Measurements from ENCODE around the gene CADPS2.

The CADPS2 gene

GRCh38 chr7:122488241-122488640 is 398.0 kb downstream of the CADPS2 start:
- H3K9me2 ChIP-seq (ENCODE audit: low read depth, low read length): no peaks in the 10 kb centered on the region
- H4K20me1 ChIP-seq (ENCODE audit: insufficient read depth, low read length): no peaks in the 10 kb centered on the region
- H3K4me1 ChIP-seq (ENCODE audit: insufficient read depth, low read length, severe bottlenecking): no peaks in the 10 kb centered on the region
- H3K4me2 ChIP-seq (ENCODE audit: low read length): no peak overlapping the region
- no peaks in the 10 kb centered on the region for H3K27me3 ChIP-seq (ENCODE audit: insufficient read depth, low read length)
- no peaks in the 10 kb centered on the region for H3K9me3 ChIP-seq (ENCODE audit: low read length)
- H3K9ac ChIP-seq (ENCODE audit: low read length): no peak overlapping the region
- H3K36me3 ChIP-seq (ENCODE audit: insufficient read depth, low read length): no peaks in the 10 kb centered on the region
- TF ChIP-seq EZH2 (IDR thresholded peaks at IDR 0.05; ENCODE audit: borderline replicate concordance, low read length) (no peak), CTCF (IDR thresholded peaks at IDR 0.05; ENCODE audit: low read length) (no peak)
- H3F3A ChIP-seq (ENCODE audit: insufficient read depth, low read length): no peaks in the 10 kb centered on the region
- no peaks in the 10 kb centered on the region for H3K79me2 ChIP-seq (ENCODE audit: insufficient read depth, low read length)
- H2AFZ ChIP-seq (ENCODE audit: low read length): no peak overlapping the region
- no peak overlapping the region for H3K27ac ChIP-seq (ENCODE audit: low read depth, low read length, poor library complexity, severe bottlenecking)
- no peak overlapping the region for H3K4me3 ChIP-seq (ENCODE audit: low read depth, low read length, poor library complexity, severe bottlenecking)

GRCh38 chr7:122487131-122487530 is 399.1 kb downstream of the CADPS2 start:
- Histone ChIP-seq H3K4me1 (ENCODE audit: insufficient read depth, low read length, severe bottlenecking) (no peaks in the 10 kb centered on the region), H3K4me3 (ENCODE audit: low read depth, low read length, poor library complexity, severe bottlenecking) (no peak overlapping the region), H3K36me3 (ENCODE audit: insufficient read depth, low read length) (no peaks in the 10 kb centered on the region), H3F3A (ENCODE audit: insufficient read depth, low read length) (no peaks in the 10 kb centered on the region), H4K20me1 (ENCODE audit: insufficient read depth, low read length) (no peaks in the 10 kb centered on the region), H3K4me2 (ENCODE audit: low read length) (no peak overlapping the region), H3K79me2 (ENCODE audit: insufficient read depth, low read length) (no peaks in the 10 kb centered on the region), H3K9ac (ENCODE audit: low read length) (no peak overlapping the region), H3K27ac (ENCODE audit: low read depth, low read length, poor library complexity, severe bottlenecking) (no peak overlapping the region), H3K27me3 (ENCODE audit: insufficient read depth, low read length) (no peaks in the 10 kb centered on the region), H3K9me2 (ENCODE audit: low read depth, low read length) (no peaks in the 10 kb centered on the region), H2AFZ (ENCODE audit: low read length) (no peak overlapping the region), H3K9me3 (ENCODE audit: low read length) (no peaks in the 10 kb centered on the region)
- TF ChIP-seq CTCF (IDR thresholded peaks at IDR 0.05; ENCODE audit: low read length) (no peak), EZH2 (IDR thresholded peaks at IDR 0.05; ENCODE audit: borderline replicate concordance, low read length) (no peak)

- Histone ChIP-seq H3K9ac (ENCODE audit: low read length) (no peak overlapping the region), H3K27me3 (ENCODE audit: insufficient read depth, low read length) (no peaks in the 10 kb centered on the region), H2AFZ (ENCODE audit: low read length) (no peak overlapping the region), H3K36me3 (ENCODE audit: insufficient read depth, low read length) (no peaks in the 10 kb centered on the region), H3K9me2 (ENCODE audit: low read depth, low read length) (no peaks in the 10 kb centered on the region), H3K4me3 (ENCODE audit: low read depth, low read length, poor library complexity, severe bottlenecking) (no peak overlapping the region), H3F3A (ENCODE audit: insufficient read depth, low read length) (no peaks in the 10 kb centered on the region), H3K9me3 (ENCODE audit: low read length) (no peaks in the 10 kb centered on the region), H3K4me1 (ENCODE audit: insufficient read depth, low read length, severe bottlenecking) (no peaks in the 10 kb centered on the region), H3K4me2 (ENCODE audit: low read length) (no peak overlapping the region), H4K20me1 (ENCODE audit: insufficient read depth, low read length) (no peaks in the 10 kb centered on the region), H3K27ac (ENCODE audit: low read depth, low read length, poor library complexity, severe bottlenecking) (no peak overlapping the region), H3K79me2 (ENCODE audit: insufficient read depth, low read length) (no peaks in the 10 kb centered on the region)
- no peak for TF ChIP-seq EZH2 (IDR thresholded peaks at IDR 0.05; ENCODE audit: borderline replicate concordance, low read length)
- TF ChIP-seq CTCF (IDR thresholded peaks at IDR 0.05; ENCODE audit: low read length): no peak
Measured at GRCh38 chr7:122485856-122486255, 400.4 kb downstream of the CADPS2 start.
